ENCODE measurements around the gene ALDH6A1.
"Not testable (repeated sequence)": the region's sequence is repeated elsewhere in the genome, so short reads cannot be mapped to it uniquely, and the experiment has no call there.

The ALDH6A1 gene

DNA sequence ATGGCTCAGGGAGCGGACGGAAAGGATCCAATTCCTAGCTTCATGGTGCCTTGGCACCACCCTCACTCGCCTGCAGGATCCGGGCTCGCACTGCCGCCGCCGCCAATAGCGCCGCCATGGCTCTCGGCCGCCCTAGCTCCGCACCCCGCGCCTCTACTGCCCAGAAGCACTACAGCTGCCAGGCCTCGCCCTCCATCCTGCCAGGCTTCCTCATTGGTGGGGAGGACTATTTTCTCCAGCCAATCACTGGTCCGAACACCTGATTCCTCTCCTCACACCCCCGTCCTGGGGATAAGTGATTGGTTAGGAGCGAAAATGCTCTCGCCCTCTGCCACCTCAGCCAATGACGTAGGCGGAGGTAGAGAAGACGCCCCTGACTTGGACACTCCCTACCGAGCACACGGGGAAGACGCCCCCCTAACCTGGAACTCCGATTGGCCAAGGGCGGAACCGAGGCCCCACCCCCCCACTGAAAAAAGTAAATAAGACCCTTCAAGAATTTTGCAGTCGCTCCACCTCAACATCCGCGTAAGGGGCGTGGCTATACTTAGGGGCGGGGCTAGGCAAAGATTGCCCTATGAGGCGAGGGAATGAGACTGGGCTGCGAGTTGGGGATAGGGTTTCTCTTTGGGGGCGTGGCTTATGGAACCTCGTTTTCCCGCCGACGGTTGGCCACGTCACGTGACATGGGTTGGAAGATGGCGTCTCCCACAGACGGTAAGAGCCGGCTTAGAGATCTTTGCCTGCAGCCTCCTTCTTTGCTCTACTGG is at the start of gene ALDH6A1, which contains the start of gene LIN52:
Gene ALDH6A1 (minus strand): TSS at position 177 of the 770 bp plus-strand sequence. CDS start 59 bp downstream, at position 118.
Gene LIN52 (plus strand): TSS at position 680 of the 770 bp plus-strand sequence. CDS start 19 bp downstream, at position 699.
- peak; percentile 100 for DNase-seq (ENCODE audit: low read depth)

DNA sequence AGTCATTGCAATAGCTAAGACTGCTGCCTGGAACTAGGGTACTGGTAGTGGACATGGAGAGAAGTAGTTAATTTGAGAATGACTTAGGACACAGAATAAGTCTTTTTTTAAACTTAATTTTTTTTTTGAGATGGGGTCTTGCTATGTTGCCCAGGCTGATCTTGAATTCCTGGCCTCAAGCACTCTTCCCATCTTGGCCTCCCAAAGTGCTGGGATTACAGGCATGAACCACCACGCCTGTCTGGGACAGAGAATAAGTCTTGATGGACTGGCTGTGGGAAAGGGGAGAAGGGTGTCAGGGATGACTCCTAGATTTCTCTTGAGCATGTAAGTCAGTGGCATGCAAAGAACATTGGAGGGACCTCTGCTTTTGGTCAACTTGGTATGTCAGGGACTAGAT is 43.4 kb upstream of the ALDH6A1 start:
- DNase-seq (ENCODE audit: low read depth), result no peak

DNA sequence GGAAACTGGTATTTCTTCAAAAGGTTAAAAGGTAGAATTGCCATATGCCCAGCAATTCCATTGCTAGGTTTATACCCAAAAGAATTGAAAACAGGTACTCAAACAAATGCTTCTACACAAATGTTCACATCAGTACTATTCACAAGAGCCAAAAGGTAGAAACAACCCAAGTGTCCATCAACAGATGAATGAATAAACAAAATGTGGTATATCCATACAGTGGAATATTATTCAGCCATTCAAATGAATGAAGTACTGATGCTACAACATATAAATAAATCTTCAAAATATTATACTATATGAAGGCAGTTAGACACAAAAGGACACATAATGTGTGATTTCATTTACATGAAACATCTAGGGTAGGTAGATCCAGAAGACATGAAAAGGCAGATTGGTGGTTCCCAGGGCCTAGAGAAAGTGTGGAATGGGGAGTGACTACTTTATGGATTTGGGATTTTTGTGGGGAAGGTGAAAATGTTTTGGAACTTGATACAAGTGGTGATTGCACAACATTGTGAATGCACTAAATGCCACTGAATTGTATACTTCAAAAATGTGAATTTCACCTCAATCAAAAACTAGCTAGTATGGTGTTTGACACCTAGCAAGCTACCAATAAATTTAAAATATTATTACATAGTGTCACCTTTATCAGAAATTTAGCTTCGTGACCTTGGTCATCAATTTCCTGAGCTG is 42.2 kb upstream of the ALDH6A1 start:
- no peak for DNase-seq (ENCODE audit: low read depth)

DNA sequence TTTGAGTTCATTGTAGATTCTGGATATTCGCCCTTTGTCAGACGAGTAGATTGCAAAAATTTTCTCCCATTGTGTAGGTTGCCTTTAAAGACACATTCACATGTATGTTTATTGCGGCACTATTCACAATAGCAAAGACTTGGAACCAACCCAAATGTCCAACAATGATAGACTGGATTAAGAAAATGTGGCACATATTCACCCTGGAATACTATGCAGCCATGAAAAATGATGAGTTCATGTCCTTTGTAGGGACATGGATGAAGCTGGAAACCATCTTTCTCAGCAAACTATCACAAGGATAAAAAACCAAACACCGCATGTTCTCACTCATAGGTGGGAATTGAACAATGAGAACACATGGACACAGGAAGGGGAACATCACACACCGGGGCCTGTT is 41.2 kb upstream of the ALDH6A1 start:
- DNase-seq (ENCODE audit: low read depth), result not testable (repeated sequence)

DNA sequence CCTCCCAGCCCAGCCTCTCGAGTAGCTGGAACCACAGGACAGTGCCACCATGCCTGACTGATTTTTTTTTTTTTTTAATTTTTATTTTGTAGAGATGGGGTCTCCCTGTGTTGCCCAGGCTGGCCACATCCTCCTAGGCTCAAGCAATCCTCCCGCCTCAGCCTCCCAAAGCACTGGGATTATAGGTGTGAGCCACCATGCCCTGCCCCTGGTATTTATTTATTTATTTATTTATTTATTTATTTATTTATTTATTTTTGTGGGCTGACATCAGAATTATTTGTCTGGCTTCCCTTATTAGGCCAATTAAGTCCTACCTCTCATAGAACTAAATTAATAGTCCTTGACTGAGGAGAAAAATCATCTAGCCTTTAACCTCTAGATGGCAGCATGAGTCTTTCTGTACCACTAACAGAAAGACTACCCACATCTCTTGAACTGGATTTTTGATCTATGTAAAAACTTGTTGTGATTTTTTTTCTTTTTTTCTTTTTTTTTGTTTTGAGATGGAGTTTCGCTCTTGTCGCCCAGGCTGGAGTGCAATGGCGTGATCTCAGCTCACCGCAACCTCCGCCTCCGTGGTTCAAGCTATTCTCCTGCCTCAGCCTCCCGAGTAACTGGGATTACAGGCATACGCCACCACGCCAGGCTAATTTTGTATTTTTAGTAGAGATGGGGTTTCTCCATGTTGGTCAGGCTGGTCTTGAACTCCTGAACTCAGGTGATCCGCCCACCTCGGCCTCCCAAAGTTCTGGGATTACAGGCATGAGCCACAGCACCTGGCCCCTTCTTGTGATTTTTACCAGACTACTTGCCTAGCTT is 27.4 kb upstream of the ALDH6A1 start:
- DNase-seq (ENCODE audit: low read depth), result peak; percentile 68

DNA sequence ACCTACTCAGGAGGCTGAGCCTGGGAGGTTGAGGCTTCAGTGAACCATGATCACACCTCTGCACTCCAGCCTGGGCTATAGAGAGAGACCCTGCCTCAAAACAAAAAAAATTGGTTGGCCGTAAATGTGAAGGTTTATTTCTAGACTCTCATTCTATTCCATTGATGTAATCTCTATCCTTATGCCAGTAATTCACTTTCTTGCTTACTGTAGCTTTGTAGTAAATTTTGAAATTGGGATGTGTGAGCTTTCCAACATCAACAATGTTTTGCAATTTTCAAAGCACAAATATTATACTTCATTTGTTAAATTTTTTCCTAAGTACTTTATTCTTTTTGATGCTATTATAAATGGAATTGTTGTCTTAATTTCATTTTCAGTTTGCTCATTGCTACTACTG is 25.1 kb upstream of the ALDH6A1 start:
- DNase-seq (ENCODE audit: low read depth), result peak; percentile 1

DNA sequence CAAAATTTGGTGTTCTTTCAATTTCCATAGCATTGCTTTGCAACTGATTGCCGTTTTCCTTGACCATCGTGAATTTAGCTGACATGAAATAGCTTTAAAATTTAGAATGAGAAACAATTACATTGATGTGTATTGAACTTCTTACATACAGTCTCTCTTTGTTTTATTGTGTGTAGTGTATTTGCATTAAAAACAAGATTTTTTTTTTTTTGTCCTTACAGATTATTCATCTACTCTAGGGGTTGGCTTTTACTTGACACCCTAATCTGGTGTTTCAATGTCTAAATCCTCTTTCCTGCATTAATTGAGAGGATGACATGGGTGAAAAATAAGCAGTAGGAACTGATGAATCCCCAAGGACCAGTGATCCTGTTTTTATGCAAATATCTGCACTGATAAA is 21.1 kb upstream of the ALDH6A1 start:
- no peak for DNase-seq (ENCODE audit: low read depth)

DNA sequence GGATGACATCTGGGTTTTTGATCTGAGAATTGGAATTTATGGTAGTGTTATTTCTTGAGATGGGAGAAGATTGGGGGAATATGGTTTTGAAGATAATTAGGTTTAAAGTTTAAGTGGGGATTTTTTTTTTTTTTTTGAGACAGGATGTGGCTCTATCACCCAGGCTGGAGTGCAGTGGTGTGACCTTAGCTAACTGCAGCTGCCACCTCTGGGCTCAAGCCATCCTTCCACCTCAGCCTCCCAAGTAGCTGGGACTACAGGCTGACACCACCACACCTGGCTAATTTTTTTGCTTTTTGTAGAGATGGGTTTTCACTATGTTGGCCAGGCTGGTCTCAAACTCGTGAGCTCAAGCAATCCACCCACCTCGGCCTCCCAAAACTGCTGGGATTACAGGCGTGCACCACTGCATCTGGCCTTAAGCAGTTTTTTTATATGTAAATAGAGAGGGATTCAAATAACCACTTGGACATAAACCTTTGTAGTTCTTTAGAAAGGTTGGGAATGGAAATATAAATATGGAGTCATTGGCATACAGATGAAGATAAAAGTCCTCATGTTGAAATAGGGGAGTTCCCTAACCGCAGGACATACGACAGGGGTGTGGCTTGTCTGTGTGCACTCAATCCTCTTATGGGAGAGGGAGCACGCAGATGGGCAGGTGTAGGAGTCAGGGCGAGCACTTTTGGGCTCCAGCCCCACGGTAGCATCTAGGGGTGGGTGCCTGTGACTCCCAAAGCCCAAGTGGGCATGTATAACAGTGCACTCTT is 5.2 kb upstream of the ALDH6A1 start:
- no peak for DNase-seq (ENCODE audit: low read depth)

DNA sequence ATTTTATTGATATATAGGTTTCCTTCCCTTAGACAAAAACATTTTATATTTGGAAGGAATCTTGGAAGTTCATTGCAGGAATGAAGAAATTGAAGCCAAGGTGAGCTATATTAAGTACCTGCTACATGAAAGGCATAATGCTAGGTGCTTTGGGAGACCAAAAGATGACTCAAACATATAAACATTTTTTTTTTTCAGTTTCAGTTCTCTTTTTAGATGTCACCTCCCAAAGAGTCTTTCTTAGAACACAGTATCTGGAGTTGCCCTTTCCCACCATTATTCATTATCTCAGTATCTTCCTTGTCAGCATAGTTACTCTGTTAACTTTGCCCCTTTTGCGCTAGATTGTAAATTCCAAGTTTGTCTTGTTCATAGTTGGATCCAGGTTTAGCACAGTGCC is 1.6 kb upstream of the ALDH6A1 start:
- no peak for DNase-seq (ENCODE audit: low read depth)

DNA sequence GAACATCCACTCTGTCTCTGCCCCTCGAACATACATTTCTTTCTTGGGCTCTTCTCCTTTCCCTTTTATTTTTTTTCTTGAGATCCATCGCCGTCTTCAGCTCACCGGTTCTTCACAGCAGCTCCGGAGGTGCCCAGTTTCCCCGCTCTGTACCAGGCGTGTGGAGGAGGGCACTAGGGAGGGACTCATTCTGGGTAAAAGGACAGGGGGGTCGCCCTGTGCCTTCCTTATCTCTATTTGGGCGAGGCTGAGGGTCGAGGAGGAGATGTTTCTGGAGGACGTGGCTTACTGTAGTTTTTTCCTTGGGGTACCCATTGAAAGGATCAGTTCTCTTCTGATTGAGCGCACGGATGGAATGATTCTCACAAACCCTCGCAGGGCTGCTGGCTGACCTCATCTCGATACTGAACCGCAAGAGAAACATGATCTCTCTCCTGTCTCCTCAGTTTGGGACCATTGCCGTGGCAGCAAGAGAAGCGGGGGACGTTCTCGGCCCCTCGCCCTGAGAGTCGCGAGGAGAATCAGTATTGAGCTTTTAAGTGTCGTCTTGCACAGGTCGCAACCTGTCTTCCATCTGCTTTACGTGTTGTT is 889 bp upstream of the ALDH6A1 start:
- peak; percentile 77 for DNase-seq (ENCODE audit: low read depth)

DNA sequence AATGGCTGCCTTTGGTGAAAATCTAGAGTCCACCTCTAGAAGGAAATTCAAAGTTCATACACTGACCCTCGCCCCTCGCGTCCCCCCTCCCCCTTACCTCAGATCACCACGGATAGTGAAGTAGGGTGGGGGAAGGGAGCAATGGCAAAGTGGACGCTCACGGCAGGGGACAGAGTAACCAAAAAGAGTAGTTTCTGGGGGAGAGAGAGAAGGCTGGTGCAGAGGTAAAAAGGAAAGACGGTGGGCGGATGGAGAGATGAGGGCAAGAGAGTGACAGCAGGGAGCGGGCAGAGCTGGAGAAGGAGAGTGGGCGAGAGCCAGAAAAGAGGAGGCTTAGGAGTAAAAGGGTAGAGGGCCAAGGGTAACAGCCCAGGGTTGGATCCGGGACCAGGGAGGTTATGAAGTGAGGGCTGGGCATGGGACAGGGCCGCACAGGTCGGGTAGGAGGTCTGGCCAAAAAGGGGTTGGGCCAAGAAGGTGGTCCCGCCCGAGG is 423 bp downstream of the ALDH6A1 start:
- no peak for DNase-seq (ENCODE audit: low read depth)

DNA sequence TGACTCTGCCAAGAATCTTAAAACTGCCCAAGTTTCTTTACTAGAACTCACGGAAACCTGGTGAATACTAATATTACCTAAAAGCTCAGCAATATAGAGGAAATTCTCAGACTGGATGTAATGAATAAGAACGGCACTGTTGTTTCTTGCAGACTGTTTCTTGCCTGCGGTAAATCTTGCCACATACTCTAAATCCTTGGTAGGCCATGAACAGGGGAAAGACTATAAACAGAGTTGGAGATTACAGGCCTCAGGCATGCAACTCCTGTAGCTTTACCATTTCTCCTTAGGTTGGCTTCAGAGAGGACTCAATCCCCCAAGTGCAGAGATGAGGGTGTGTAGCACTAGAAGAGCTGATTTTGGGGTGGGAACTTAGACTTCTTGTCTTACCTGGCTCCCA is 1.1 kb downstream of the ALDH6A1 start:
- DNase-seq (ENCODE audit: low read depth), result peak; percentile 49

DNA sequence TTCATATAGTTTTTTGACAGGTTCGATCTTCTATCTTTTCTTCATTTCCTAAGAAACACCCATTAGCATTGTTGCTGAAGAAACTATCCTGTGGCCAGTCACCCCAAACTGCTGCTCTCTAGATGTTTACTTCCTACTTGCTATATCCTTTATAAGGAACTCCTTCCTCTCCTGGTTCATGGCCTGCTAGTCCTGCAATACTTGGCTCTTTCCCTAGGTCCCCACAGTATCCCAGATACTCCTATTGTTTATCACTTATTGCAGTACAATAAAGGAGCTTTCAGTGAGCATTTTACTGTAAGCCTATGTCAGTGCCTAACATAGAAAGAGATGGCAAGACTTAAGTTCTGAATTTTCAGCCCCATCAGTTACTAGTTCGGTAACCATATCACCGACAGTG is 2.8 kb downstream of the ALDH6A1 start:
- DNase-seq (ENCODE audit: low read depth), result no peak

DNA sequence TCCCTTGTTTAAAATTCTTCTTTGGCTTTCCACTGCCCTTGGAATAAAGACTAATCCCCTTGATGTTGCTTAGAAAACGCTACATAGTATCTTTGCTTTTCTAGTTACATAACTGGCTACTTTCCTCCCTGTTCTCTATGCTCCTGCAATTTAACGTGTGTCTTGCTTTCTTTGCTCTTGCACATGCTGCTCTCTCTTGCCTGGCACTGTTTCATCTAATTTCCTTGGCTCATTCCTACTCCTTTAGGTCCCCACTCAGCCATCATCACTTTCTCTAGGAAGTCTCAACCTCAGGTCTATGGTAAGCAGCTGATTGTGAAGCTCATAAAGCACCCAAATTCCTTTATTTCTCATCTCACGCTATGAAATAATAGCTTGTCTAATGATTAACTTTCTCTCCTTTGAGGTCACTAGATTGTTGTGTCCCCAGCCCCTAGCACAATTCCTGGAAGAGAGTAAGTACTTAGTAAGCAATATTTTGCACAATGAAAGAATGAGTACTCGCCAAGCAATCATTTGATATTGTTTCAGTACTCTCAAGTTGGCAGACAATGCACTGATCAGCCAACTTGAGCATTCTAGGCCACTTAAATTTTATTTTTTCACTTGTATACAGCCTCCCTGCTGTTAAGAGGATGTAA is 3.3 kb downstream of the ALDH6A1 start:
- no peak for DNase-seq (ENCODE audit: low read depth)

DNA sequence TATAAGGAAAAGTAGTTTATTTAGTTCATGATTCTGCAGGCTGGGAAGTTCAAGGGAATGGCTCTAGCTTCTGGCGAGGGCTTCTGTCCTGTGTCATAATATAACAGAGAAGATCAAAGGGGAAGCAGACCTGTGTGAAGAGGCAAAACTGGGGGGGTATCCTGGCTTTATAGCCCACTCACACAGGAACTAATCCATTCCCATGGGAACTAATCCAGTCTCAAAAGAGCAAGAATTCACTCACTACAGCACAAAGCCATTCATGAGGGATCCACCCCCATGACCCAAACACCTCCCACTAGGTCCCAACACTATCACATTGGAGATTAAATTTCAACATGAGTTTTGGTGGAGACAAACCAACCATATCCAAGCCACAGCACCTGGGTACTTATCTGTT is 6.9 kb downstream of the ALDH6A1 start:
- DNase-seq (ENCODE audit: low read depth), result no peak

DNA sequence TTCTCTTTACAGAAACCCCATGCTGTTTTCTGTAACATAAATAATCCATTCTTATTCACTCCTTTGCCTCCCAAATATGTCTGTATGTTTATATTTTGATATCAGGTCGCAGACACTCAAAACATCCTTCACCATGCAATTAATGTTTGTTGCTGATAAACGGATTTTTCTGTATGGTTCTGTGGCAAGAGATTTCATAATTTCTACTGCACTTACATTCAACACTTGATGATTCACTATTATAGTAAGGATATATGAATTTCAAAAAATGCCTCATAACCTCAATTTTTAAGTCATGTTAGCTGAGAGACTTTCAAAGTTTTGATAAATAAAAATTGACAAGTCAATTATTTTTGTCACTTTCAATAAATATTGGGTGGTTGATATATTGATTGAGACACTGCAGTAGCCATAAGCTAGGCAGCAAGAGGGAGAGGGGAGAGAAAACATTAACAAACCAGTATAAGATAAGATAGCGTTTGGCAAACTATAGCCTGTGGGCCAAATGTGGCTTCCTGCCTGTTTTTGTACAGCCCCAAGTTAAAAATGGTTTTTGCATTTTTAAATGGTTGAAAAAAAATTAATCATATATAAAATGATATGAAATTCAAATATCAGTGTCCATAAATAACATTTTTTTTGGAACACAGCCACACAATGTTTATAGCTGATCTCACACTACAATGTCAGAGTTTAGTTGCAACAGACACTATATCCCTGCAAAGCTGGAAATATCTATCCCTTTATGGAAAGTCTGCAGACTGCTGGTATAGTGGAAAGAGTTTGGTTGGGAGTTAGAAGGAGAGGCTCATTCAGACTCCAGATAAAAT is 18.3 kb downstream of the ALDH6A1 start:
- DNase-seq (ENCODE audit: low read depth), result peak; percentile 80

DNA sequence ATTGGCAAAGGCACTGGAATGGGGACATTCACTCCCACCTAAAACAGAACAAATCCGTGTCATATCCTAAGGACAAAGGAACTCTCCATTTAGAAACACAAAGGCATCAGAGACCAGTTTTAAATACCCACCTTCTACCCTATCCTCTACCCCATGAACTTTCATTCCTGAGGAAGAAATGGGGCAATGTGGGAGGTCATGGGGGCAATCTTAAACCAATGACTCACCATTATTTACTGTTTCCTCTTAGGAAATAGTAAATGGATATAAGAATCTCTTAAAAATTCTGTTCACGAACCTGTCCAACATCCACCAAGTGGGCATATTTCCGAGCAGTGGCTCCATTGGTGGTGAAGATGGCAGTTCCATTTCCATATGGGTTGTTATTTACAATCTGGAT is 19.4 kb downstream of the ALDH6A1 start:
- peak; percentile 58 for DNase-seq (ENCODE audit: low read depth)

DNA sequence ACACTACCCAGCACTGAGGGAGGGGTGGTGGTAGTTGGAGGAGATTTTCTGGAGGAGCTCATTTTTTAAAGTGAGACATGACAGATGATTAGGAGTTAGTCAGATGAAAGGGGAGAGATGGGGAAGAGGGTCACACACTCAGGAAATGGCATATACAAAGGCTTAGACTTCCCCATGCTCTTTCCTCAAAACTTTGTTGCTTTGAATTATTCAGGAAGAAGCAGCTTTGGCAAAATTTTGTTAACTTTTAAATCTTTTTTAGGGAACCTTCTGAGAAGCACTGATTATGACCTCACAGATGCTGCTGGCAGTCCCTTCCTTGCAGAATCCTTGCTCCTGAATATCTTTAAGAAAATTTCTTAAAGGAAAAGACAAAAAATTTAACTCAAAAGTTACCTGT is 19.8 kb downstream of the ALDH6A1 start:
- DNase-seq (ENCODE audit: low read depth), result no peak

DNA sequence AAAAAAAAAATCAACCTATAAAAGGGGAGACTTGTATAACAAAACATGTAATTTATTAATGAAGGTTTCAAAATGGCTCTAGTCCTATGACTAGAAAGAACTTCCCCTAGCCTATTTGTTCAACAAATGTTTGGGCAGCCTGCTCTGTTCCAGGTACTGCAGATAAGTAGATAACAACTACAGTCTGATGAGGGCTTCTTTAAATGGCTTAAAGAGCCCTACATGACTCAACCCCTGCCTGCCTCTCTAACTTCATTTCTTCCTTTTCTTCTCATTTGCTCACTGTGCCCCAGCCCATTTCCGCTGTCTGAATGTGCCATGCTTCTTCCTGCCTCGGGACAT is 21.5 kb downstream of the ALDH6A1 start:
- no peak for DNase-seq (ENCODE audit: low read depth)

Data from iris pigment epithelial cell (primary cell).